NT2/D1 (cell line): ENCODE results near the gene APOBEC3G.

Experiments
- DNase-seq: peaks from one replicate; pipeline ENCODE4 v3.0.0-alpha.2; 2011; ENCODE audit warnings: low read depth, low spot score
- H3K27me3 ChIP-seq: 2 replicates; pipeline ENCODE4 v1.6.0; 2011; ENCODE audit warnings: mild to moderate bottlenecking; ENCODE audit not compliant: insufficient read length, insufficient read depth
- H3K36me3 ChIP-seq: 2 replicates; pipeline ENCODE4 v1.6.1; 2011; ENCODE audit warnings: mild to moderate bottlenecking, low read length, mixed read lengths; ENCODE audit not compliant: insufficient read depth, insufficient read length
- H3K4me1 ChIP-seq: 2 replicates; pipeline ENCODE4 v1.5.1; 2011; ENCODE audit not compliant: insufficient read depth, insufficient read length
- H3K4me3 ChIP-seq: 2 replicates; pipeline ENCODE4 v1.5.1; 2011; ENCODE audit warnings: low read depth; ENCODE audit not compliant: insufficient read length
- H3K9ac ChIP-seq: 2 replicates; pipeline ENCODE4 v1.6.0; 2011; ENCODE audit warnings: low read depth; ENCODE audit not compliant: insufficient read length
- H3K9me3 ChIP-seq: 2 replicates; pipeline ENCODE4 v1.5.1; 2011; ENCODE audit warnings: mild to moderate bottlenecking, low read length; ENCODE audit not compliant: insufficient read depth
- SUZ12 ChIP-seq: IDR thresholded peaks from 2 replicates; pipeline ENCODE4 v1.6.1; 2011; ENCODE audit not compliant: insufficient read length, insufficient read depth; ENCODE audit errors: extremely low read depth
- YY1 ChIP-seq: IDR thresholded peaks from 2 replicates; pipeline ENCODE4 v1.6.1; 2011; ENCODE audit not compliant: insufficient read length, insufficient read depth
- ZNF274 ChIP-seq: IDR thresholded peaks from 2 replicates; pipeline ENCODE4 v1.6.1; 2011; ENCODE audit warnings: mild to moderate bottlenecking, low read depth, low read length

The APOBEC3G gene

DNA sequence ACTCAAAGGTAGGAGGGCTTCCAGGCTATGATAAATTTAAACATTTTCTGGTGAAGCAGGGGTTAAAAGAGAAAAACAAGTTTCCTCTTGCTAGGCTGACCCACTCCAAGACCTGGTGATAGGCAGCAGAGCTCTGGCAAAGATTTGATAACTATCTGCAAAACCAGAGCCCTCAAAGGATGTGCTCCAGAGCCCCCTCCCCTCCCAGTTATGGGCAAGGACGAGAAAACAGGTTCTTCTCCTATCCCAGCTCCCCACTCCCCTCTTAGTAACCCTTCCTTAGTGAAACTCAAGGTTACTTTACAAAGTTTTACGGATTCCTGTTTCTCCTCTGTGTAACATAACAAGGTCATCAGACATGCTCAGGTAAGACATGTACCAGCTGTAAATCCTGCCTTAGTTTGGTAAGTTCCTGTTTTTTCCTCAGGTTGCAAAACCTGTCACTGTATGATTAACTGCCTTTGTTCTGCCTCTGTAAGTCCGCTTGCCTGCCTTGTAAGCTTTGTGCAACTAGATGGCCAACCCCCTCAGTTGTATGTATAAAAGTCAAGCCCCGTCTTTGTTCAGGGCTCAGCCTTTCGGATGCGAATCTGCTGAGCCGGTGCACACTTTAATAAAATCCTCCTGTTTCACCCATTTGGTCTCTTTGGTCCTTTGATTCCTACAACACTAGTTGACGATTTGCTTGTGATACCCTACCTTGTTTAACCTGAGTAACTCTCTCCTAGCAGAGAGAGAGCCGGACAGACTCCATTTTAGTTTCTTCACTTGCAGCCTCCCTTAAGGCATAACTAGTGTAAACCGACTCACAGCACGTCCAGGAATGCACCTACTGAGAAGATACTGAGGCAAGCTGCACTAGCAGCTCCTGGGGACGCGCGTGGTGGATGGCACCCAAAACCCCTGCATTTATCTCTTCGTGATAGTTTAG is 33.8 kb downstream of the APOBEC3G start:
- Histone ChIP-seq H3K27me3 (no peaks in the 10 kb centered on the region), H3K4me3 (no peak overlapping the region), H3K9me3 (no peaks in the 10 kb centered on the region), H3K4me1 (no peaks in the 10 kb centered on the region), H3K9ac (no peak overlapping the region), H3K36me3 (no peaks in the 10 kb centered on the region)
- TF ChIP-seq ZNF274 (no peak), SUZ12 (no peak), YY1 (no peak)
- no peak for DNase-seq

DNA sequence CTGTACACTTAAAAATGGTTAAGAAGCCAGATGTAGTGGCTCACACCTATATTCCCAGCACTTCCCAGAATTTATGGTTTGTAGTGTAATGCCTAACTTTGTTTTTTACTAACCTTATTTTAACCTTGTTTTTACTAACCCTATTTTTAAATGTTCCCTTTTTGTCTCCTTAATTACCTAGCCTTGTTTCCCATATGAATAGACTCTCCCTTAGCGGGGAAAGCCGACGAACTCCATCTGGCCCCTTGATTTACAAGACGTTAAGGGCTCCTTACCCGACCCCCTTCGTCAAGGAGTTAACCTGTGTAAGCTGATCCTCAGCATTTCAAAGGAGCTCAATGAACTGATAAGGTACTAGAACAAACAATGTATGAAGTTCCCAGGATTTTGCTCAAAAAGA is 37.0 kb downstream of the APOBEC3G start:
- no peak overlapping the region for H3K9ac ChIP-seq
- TF ChIP-seq SUZ12 (no peak), ZNF274 (no peak), YY1 (no peak)
- H3K4me1 ChIP-seq, result peaks cover 3% of the 10 kb centered on the region
- H3K4me3 ChIP-seq, result no peak overlapping the region
- no peaks in the 10 kb centered on the region for H3K36me3 ChIP-seq
- no peaks in the 10 kb centered on the region for H3K27me3 ChIP-seq
- H3K9me3 ChIP-seq, result no peaks in the 10 kb centered on the region
- peak; percentile 61 for DNase-seq

- Histone ChIP-seq H3K9ac (no peak overlapping the region), H3K4me1 (peaks cover 3% of the 10 kb centered on the region), H3K27me3 (no peaks in the 10 kb centered on the region), H3K36me3 (no peaks in the 10 kb centered on the region), H3K9me3 (no peaks in the 10 kb centered on the region), H3K4me3 (no peak overlapping the region)
- TF ChIP-seq YY1, result no peak
- TF ChIP-seq ZNF274, result no peak
- TF ChIP-seq SUZ12, result no peak
- no peak for DNase-seq
These were observed 38.5 kb downstream of the APOBEC3G start for GRCh38 chr22:39115570-39115969.

GRCh38 chr22:39115977-39116621 is 39.0 kb downstream of the APOBEC3G start:
- H3K36me3 ChIP-seq, result no peaks in the 10 kb centered on the region
- peaks cover 3% of the 10 kb centered on the region for H3K4me1 ChIP-seq
- no peak for DNase-seq
- no peak overlapping the region for H3K4me3 ChIP-seq
- no peaks in the 10 kb centered on the region for H3K9me3 ChIP-seq
- no peak for TF ChIP-seq SUZ12
- no peak for TF ChIP-seq YY1
- no peak for TF ChIP-seq ZNF274
- no peaks in the 10 kb centered on the region for H3K27me3 ChIP-seq
- no peak overlapping the region for H3K9ac ChIP-seq

DNA sequence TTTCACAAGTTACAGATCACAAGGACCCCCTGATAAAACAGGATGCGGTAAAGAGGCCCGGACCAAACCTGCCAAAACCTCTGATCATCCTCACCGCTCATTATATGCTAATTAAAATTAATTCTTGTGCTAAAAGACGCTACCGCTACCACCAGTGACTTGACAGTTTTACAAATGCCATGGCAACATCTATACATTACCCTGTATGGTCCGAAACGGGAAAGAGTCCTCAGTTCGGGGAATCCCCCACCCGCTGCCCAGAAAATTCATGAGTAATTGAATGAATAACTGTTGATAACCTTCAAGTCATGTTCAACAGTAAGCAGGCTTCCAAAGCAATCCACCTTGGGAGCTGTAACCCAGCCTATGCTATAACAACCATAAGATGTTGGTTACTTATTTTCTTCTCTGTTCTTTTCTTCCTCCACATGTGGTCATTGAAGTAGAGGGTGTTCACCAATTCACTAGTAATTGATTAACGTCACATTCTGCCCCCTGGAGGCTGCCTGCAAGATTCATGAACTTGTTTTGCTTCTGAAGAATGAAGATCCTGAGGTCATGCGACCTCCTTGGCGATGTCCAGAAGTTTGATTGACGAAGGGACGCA is 40.6 kb downstream of the APOBEC3G start:
- H3K4me3 ChIP-seq, result no peak overlapping the region
- TF ChIP-seq SUZ12 (no peak), ZNF274 (no peak), YY1 (no peak)
- DNase-seq, result no peak
- H3K9me3 ChIP-seq, result no peaks in the 10 kb centered on the region
- no peaks in the 10 kb centered on the region for H3K36me3 ChIP-seq
- H3K4me1 ChIP-seq, result peaks cover 3% of the 10 kb centered on the region
- no peak overlapping the region for H3K9ac ChIP-seq
- no peaks in the 10 kb centered on the region for H3K27me3 ChIP-seq

GRCh38 chr22:39120983-39121382 is 43.9 kb downstream of the APOBEC3G start:
- no peak for TF ChIP-seq SUZ12
- no peak for TF ChIP-seq ZNF274
- no peak overlapping the region for H3K9ac ChIP-seq
- no peaks in the 10 kb centered on the region for H3K9me3 ChIP-seq
- peaks cover 6% of the 10 kb centered on the region for H3K4me1 ChIP-seq
- DNase-seq, result no peak
- no peaks in the 10 kb centered on the region for H3K27me3 ChIP-seq
- H3K36me3 ChIP-seq, result no peaks in the 10 kb centered on the region
- no peak overlapping the region for H3K4me3 ChIP-seq

DNA sequence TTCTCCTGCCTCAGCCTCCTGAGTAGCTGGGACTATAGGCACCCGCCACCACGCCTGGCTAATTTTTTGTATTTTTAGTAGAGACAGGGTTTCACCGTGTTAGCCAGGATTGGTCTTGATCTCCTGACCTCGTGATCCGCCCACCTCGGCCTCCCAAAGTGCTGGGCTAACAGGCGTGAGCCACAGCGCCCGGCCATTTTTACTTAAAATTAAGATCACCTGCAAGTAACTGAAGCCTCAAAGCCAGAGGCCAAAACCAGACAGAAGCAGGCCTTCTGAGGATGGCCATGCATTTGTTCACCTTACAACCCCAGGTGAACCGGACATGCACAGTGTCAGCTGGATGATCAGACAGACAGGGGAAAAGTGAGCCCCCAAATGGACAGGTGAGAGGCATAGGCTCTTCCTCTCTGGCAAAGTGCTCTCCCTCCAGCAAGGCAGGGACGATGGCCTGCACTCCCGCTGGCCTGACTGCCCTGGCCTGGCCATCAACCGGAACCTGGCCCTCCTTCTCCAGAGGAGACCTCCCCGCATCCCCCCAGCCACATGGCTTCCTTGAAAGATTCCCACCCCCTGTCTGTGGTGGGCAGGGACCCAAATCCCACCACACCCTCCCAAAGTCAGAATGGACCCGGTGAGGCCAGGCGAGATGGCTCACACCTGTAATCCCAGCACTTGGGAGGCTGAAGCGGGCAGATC is 45.8 kb downstream of the APOBEC3G start:
- H3K36me3 ChIP-seq, result no peaks in the 10 kb centered on the region
- no peak overlapping the region for H3K4me3 ChIP-seq
- TF ChIP-seq SUZ12, result no peak
- TF ChIP-seq ZNF274, result no peak
- no peak for TF ChIP-seq YY1
- no peaks in the 10 kb centered on the region for H3K9me3 ChIP-seq
- no peak for DNase-seq
- no peaks in the 10 kb centered on the region for H3K27me3 ChIP-seq
- H3K9ac ChIP-seq, result no peak overlapping the region
- peaks cover 3% of the 10 kb centered on the region for H3K4me1 ChIP-seq
